ENCODE results near the gene RPL10A.

DNA sequence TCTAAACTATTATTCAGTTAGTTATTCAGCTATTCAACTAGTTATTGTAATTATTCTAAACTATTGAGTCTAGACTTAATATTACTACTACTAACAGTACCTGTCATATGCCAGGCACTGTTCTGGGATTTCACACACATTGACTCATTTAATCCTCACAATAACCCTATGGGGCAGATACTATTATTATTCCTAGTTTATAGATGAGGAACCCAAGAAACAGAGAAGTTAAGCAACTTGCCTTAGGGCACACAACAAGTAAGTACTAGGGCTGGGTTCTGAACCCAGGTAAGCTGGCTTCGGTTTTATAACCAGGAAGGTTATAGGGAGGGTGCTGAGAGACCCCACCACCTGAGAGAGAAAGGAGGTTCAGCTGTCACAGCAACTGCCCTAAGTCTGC is 20.9 kb downstream of the RPL10A start:
- TF ChIP-seq, protein P1, sequence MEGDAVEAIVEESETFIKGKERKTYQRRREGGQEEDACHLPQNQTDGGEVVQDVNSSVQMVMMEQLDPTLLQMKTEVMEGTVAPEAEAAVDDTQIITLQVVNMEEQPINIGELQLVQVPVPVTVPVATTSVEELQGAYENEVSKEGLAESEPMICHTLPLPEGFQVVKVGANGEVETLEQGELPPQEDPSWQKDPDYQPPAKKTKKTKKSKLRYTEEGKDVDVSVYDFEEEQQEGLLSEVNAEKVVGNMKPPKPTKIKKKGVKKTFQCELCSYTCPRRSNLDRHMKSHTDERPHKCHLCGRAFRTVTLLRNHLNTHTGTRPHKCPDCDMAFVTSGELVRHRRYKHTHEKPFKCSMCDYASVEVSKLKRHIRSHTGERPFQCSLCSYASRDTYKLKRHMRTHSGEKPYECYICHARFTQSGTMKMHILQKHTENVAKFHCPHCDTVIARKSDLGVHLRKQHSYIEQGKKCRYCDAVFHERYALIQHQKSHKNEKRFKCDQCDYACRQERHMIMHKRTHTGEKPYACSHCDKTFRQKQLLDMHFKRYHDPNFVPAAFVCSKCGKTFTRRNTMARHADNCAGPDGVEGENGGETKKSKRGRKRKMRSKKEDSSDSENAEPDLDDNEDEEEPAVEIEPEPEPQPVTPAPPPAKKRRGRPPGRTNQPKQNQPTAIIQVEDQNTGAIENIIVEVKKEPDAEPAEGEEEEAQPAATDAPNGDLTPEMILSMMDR (conservative IDR thresholded peaks at IDR 0.05; ENCODE audit: low read length), result no peak
- no peak for TF ChIP-seq EZH2phosphoT487 (IDR thresholded peaks at IDR 0.05; ENCODE audit: borderline replicate concordance, low read depth, low read length)
